HG02763 (cell line): ENCODE results near the gene LHPP.

ENCODE experiments used
- ATAC-seq: cut with Tn5 transposase; IDR thresholded peaks from one replicate; pipeline ENCODE4 v1.9.1; 2021; ENCODE audit warnings: mild to moderate bottlenecking, moderate library complexity; ENCODE audit not compliant: unreplicated experiment

LHPP gene

GRCh38 chr10:124446830-124447750 lies 14.5 kb upstream of the LHPP start:
- no peak for ATAC-seq

GRCh38 chr10:124447751-124448466 lies 13.7 kb upstream of the LHPP start:
- no peak for ATAC-seq

GRCh38 chr10:124448696-124449169 lies 12.9 kb upstream of the LHPP start:
- no peak for ATAC-seq

GRCh38 chr10:124449170-124450011 lies 12.2 kb upstream of the LHPP start:
- ATAC-seq = no peak

- ATAC-seq = no peak
Observed at GRCh38 chr10:124450012-124450782, 11.4 kb upstream of the LHPP start, which contains the start of gene NKX1-2. Gene NKX1-2 (minus strand): TSS chr10:124450035. CDS start chr10:124449943, 92 bp downstream.

GRCh38 chr10:124450783-124451057 lies 10.9 kb upstream of the LHPP start:
- ATAC-seq = no peak

GRCh38 chr10:124451276-124451675 lies 10.3 kb upstream of the LHPP start:
- no peak for ATAC-seq

GRCh38 chr10:124453960-124454610 lies 7.5 kb upstream of the LHPP start:
- no peak for ATAC-seq

GRCh38 chr10:124455441-124455840 lies 6.2 kb upstream of the LHPP start:
- ATAC-seq = no peak

GRCh38 chr10:124458473-124458872 lies 3.1 kb upstream of the LHPP start:
- ATAC-seq = no peak

GRCh38 chr10:124458889-124459288 lies 2.7 kb upstream of the LHPP start:
- no peak for ATAC-seq

- no peak for ATAC-seq
Observed at GRCh38 chr10:124459395-124459794, 2.2 kb upstream of the LHPP start.

- no peak for ATAC-seq
Observed at GRCh38 chr10:124460144-124460543, 1.5 kb upstream of the LHPP start.

GRCh38 chr10:124462348-124462695 lies 699 bp downstream of the LHPP start:
- ATAC-seq = no peak

- ATAC-seq = no peak
Observed at GRCh38 chr10:124464028-124464965, 2.7 kb downstream of the LHPP start.

GRCh38 chr10:124465003-124465776 lies 3.6 kb downstream of the LHPP start:
- no peak for ATAC-seq

GRCh38 chr10:124465777-124466488 lies 4.3 kb downstream of the LHPP start:
- no peak for ATAC-seq
